Stomach (tissue), 9 donors: ENCODE measurements around the gene NPHP1. TPM values are rescaled to one million over a fixed set of nuclear protein-coding genes. Genes with fewer than 3 reads are reported as not detected.

Source experiments
- DNase-seq, 2 donors: peaks; one replicate each; pipeline versions ENCODE4 v3.0.0 to v3.0.0-alpha.2; 2013 to 2019
- H3K27ac ChIP-seq, 5 donors: fragments of 200-600 bp in 4 of 5; sonication (generic) in 4 of 5; one replicate each; pipeline ENCODE4 v1.5.1; 2013 to 2019; ENCODE audit warnings: mild to moderate bottlenecking in 1 of 5, moderate library complexity in 1 of 5
- H3K27me3 ChIP-seq, 3 donors: fragments of 200-600 bp; sonication (generic); one replicate each; pipeline ENCODE4 v1.5.1; 2017 to 2019; ENCODE audit warnings: mixed run types in 1 of 3
- H3K36me3 ChIP-seq, 4 donors: fragments of 200-600 bp; sonication (generic); 1 replicate in 3 of 4; 2 replicates in 1 of 4; pipeline ENCODE4 v1.5.1; 2016 to 2019
- H3K4me1 ChIP-seq, 4 donors: fragments of 200-600 bp; sonication (generic); one replicate each; pipeline ENCODE4 v1.5.1; 2016 to 2019
- H3K4me3 ChIP-seq, 4 donors: fragments of 200-600 bp; sonication (generic) in 3 of 4; one replicate each; pipeline ENCODE4 v1.5.1; 2016 to 2019; ENCODE audit warnings: mild to moderate bottlenecking in 1 of 4
- H3K9me3 ChIP-seq, 4 donors: fragments of 200-600 bp; sonication (generic); one replicate each; pipeline ENCODE4 v1.5.1; 2016 to 2019
- EP300 ChIP-seq: sonication (generic); formaldehyde crosslinking; IDR thresholded peaks from one replicate; pipeline ENCODE4 v1.6.1; 2017; ENCODE audit warnings: antibody characterized with exemption
- POLR2A ChIP-seq, 4 donors: fragments of 450-650 bp; IDR thresholded peaks; one replicate each; pipeline ENCODE4 v1.6.1; 2016; ENCODE audit warnings: antibody characterized with exemption in 4 of 4, control low read depth in 2 of 4, mild to moderate bottlenecking in 1 of 4, moderate library complexity in 1 of 4
- POLR2AphosphoS5 ChIP-seq, 3 donors: sonication (generic); formaldehyde crosslinking; IDR thresholded peaks; one replicate each; pipeline ENCODE4 v1.6.1; 2016; ENCODE audit warnings: antibody characterized with exemption in 3 of 3
- WGBS, 5 donors: extraction: QIAGEN DNeasy Blood & Tissue Kit in 3 of 5; methylation state at CpG; one replicate each; pipeline versions ENCODE4 v1.1.5 to v1.1.7; 2013 to 2018; 5-methylcytosine and 5-hydroxymethylcytosine counted together
- intact Hi-C: fragments of 100-400 bp; cut with DNase I; formaldehyde crosslinking; loops from one replicate; pipeline ENCODE4 v1.15.1; 2023; ENCODE audit warnings: low total_unique reads
- polyA plus RNA-seq, 3 donors: library from polyadenylated mRNA; stranded (reverse); fragments of 200-250 nt; gene quantifications; one replicate each; pipeline ENCODE4 v1.2.3, GENCODE V29; 2013
- total RNA-seq, 5 donors: library from RNA; depleted of rRNA; stranded (reverse); fragments of >200 nt; gene quantifications; one replicate each; pipeline versions ENCODE4 v1.1.0 to v1.2.3, GENCODE V29; 2014 to 2016
- TF ChIP-seq, protein P1 (sequence below), 7 experiments: fragments of 450-650 bp in 4 of 7; fragments of 200-600 bp in 3 of 7; sonication (generic) in 3 of 7; IDR thresholded peaks; one replicate each; pipeline ENCODE4 v1.5.1; 2016 to 2019; ENCODE audit warnings: antibody characterized with exemption in 7 of 7, control low read depth in 2 of 7, mild to moderate bottlenecking in 1 of 7
- donor health status: healthy with polysubstance abuse.
- donor health status: Bipolar disorder and iron deficiency.
- donor health status: healthy.

NPHP1 gene
- total and polyA plus RNA-seq, 8 donors = 0.58 to 5.5 (median 3.9) TPM; not detected in 1

- peak in 1 of 2 donors; percentile 67 for DNase-seq
- peak overlapping the region in 3 of 5 donors; percentile 26 to 55 (median 34) for H3K27ac ChIP-seq
- no peaks in the 10 kb centered on the region for H3K36me3 ChIP-seq
- H3K4me3 ChIP-seq = no peak overlapping the region
- peaks cover 5 to 16% (median 13%) of the 10 kb centered on the region in 4 donors for H3K4me1 ChIP-seq
- H3K27me3 ChIP-seq = peaks cover 0 to 8% (median 0%) of the 10 kb centered on the region in 3 donors
- H3K9me3 ChIP-seq = peaks cover 0 to 9% (median 3%) of the 10 kb centered on the region in 4 donors
- WGBS, 5 donors = 34 to 50% (median 37%) methylated on average over 8 of the region's 8 CpGs
- TF ChIP-seq POLR2A (IDR thresholded peaks at IDR 0.05) = no peak
- TF ChIP-seq POLR2AphosphoS5 (IDR thresholded peaks at IDR 0.05) = no peak
- TF ChIP-seq, protein P1, sequence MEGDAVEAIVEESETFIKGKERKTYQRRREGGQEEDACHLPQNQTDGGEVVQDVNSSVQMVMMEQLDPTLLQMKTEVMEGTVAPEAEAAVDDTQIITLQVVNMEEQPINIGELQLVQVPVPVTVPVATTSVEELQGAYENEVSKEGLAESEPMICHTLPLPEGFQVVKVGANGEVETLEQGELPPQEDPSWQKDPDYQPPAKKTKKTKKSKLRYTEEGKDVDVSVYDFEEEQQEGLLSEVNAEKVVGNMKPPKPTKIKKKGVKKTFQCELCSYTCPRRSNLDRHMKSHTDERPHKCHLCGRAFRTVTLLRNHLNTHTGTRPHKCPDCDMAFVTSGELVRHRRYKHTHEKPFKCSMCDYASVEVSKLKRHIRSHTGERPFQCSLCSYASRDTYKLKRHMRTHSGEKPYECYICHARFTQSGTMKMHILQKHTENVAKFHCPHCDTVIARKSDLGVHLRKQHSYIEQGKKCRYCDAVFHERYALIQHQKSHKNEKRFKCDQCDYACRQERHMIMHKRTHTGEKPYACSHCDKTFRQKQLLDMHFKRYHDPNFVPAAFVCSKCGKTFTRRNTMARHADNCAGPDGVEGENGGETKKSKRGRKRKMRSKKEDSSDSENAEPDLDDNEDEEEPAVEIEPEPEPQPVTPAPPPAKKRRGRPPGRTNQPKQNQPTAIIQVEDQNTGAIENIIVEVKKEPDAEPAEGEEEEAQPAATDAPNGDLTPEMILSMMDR (IDR thresholded peaks at IDR 0.05) = no peak
- no peak for TF ChIP-seq EP300
- intact Hi-C loops = no loop called here
Observed at GRCh38 chr2:110105608-110106467, 99.0 kb downstream of the NPHP1 start.

GRCh38 chr2:110105183-110105582 lies 99.6 kb downstream of the NPHP1 start:
- peaks cover 0 to 8% (median 0%) of the 10 kb centered on the region in 3 donors for H3K27me3 ChIP-seq
- H3K9me3 ChIP-seq = peaks cover 0 to 9% (median 3%) of the 10 kb centered on the region in 4 donors
- H3K4me1 ChIP-seq = peaks cover 7 to 20% (median 16%) of the 10 kb centered on the region in 4 donors
- DNase-seq = no peak
- H3K36me3 ChIP-seq = no peaks in the 10 kb centered on the region
- WGBS, 5 donors = 81 to 89% (median 87%) methylated on average over 4 of the region's 4 CpGs
- intact Hi-C loops = no loop called here
- H3K27ac ChIP-seq = peak overlapping the region in 2 of 5 donors; percentile 26 to 55
- TF ChIP-seq EP300 (no peak), POLR2A (IDR thresholded peaks at IDR 0.05) (no peak), POLR2AphosphoS5 (IDR thresholded peaks at IDR 0.05) (no peak)
- TF ChIP-seq, protein P1 (IDR thresholded peaks at IDR 0.05) = no peak
- H3K4me3 ChIP-seq = no peak overlapping the region

DNA sequence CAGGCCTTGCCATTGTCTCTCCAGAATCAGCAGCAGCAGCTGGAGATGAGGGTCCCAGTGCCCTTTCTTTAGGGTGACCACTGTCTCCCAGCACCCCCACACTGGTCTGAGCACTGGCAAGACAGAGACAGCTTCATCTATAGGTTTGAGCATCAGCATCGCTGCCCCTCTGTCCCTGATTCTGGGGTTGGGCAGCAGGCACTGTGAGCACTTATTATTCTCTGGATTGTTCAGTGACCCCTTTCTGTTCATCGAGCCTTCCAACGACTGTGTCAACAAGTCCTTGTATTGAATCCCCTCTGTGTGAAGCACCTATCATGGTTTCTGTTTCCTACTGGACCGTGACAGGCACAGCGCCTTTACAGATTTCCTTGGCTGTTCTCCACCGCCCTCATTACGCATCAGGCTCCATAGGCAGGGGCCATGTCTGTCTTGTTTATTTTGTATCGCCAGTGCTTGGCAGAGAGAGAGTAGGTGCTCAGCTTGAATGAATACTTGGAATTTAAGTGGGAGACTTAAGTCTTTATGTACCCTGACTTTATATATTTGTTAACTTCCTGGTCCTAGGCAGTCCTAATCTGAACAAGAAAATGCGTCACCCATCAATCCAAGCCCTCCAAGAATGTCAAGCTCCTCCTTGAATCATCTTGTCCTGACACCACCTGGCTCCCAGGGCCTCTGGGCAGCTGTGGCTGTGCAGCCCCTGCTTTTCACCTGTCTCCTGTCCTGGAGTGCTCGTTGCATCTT lies 100.6 kb downstream of the NPHP1 start:
- no peaks in the 10 kb centered on the region for H3K36me3 ChIP-seq
- peaks cover 0 to 9% (median 3%) of the 10 kb centered on the region in 4 donors for H3K9me3 ChIP-seq
- no peak overlapping the region for H3K4me3 ChIP-seq
- H3K27ac ChIP-seq = peak overlapping the region in 1 of 5 donors; percentile 14
- TF ChIP-seq POLR2A (IDR thresholded peaks at IDR 0.05) (no peak), POLR2AphosphoS5 (IDR thresholded peaks at IDR 0.05) (no peak), EP300 (no peak)
- TF ChIP-seq, protein P1 (IDR thresholded peaks at IDR 0.05) = no peak
- WGBS, 5 donors = 80 to 86% (median 84%) methylated on average over 10 of the region's 10 CpGs
- H3K27me3 ChIP-seq = peaks cover 0 to 8% (median 0%) of the 10 kb centered on the region in 3 donors
- DNase-seq = no peak
- H3K4me1 ChIP-seq = peaks cover 7 to 20% (median 16%) of the 10 kb centered on the region in 4 donors
- intact Hi-C loops = no loop called here
